ENCODE data around the gene NXNL1.
A peak's percentile ranks its signal among the peaks of the same experiment; 100 is the strongest.
"Not testable (repeated sequence)": the region's sequence is repeated elsewhere in the genome, so short reads cannot be mapped to it uniquely, and the experiment has no call there.

NXNL1 gene

GRCh38 chr19:17486545-17487240, 26.0 kb upstream of the NXNL1 start:
- DNase-seq (ENCODE audit: low read depth in 2 of 2), result no peak

DNA sequence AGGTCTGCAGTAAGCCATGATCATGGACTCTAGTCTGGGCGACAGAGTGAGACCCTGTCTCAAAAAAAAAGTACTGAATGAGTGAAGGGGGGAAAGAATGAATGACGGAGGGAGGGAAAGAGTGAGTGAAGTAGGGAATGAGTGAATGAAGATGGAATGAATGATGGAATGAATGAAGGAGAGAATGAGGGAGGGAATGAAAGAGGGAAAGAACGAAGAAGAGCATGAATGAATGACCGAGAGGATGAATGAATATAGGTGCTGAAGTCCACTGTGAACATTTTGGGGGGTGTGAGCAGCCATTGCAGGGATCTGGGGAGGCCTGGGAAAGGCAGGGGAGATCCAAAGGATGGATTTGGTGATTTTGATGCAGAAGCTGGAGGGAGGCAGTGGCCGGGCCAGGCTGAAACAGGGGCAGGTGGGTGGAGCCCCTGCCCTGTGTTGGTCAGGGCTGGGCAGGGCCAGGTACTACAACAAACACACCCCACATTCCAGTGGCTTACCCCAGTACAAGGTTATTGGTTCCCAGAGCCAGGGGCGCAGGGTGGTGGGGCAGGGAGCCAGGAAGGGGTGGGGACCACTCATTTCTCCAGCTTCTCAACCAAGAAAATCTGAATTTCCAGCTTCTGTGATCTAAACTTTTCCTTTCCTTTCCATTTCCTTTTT, 23.9 kb upstream of the NXNL1 start:
- no peak for DNase-seq (ENCODE audit: low read depth in 2 of 2)

- no peak for DNase-seq (ENCODE audit: low read depth in 2 of 2)
Measured at GRCh38 chr19:17483605-17484002, 22.9 kb upstream of the NXNL1 start.

DNA sequence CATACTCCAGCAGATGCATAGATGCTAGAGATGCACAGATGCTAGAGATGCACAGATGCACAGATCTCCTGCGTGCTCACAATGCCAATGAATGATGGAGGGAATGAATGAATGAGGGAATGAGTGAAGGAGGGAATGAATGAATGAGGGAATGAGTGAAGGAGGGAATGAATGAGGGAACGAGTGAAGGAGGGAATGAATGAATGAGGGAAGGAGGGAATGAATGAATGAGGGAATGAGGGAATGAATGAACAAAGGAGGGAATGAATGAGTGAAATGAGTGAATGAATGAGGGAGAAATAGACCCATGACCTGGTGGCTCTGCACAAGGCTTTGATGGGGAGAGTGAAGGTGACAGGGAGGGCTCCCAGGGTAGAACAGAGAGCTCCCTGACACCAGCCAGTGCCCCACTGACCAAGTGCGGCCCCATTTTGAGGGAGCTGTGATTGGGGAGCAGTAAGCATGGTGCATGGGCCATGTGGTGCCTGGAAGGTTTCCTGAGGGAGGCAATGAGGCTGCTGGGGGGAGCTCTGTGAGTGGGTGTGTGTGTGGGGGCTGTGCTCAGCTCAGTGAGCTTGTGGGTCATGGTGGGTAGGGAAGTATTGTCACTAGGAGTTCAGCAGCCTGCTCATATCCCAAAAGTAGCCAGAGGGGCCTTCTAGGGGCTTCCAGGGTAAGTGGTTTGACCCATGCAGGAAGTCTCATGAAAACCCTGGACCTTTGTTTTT, 22.3 kb upstream of the NXNL1 start:
- DNase-seq (ENCODE audit: low read depth in 2 of 2), result no peak

- DNase-seq (ENCODE audit: low read depth in 2 of 2), result no peak
Measured at GRCh38 chr19:17481986-17482385, 21.3 kb upstream of the NXNL1 start.

GRCh38 chr19:17479325-17479791, 18.6 kb upstream of the NXNL1 start:
- no peak for DNase-seq (ENCODE audit: low read depth in 2 of 2)

GRCh38 chr19:17475541-17476115, 14.9 kb upstream of the NXNL1 start:
- no peak for DNase-seq (ENCODE audit: low read depth in 2 of 2)

DNA sequence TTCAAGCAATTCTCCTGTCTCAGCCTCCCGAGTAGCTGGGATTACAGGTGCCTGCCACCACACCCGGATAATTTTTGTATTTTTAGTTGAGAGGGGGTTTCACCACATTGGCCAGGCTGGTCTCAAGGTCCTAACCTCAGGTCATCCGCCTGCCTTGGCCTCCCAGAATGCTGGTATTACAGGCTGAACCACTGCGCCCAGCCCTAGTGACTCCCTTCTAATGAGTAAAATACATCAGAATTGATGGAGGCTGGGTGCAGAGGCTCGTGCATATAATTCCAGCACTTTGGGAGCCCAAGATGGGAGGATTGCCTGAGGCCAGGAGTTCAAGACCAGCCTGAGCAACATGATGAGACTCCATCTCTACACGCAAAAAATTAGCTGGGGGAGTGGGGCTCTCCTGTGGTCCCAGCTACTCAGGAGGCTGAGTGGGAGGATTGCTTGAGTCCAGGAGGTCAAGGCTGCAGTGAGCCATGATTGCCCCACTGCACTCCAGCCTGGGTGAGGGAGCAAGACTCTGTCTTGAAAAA, 14.3 kb upstream of the NXNL1 start:
- DNase-seq (ENCODE audit: low read depth in 2 of 2), result not testable (repeated sequence)

DNA sequence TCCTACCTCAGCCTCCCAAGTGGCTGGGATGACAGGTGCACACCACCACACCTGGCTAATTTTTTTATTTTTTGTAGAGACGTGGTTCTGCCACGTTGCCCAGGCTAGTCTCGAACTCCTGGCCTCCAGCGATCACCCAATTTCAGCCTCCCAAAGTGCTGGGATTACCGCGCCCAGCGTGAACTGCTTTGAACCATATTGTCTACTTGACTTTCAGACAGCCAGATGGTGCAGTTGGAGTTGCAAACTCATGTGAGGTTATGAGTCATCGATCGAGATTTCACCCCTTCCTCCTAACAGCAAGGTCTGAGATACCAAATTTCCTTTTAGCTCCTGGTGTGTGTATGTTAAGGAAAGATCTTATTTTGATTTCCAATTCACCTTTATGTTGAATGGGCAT, 12.3 kb upstream of the NXNL1 start:
- DNase-seq (ENCODE audit: low read depth in 2 of 2), result no peak

- DNase-seq (ENCODE audit: low read depth in 2 of 2), result no peak
Measured at GRCh38 chr19:17471410-17472125, 10.8 kb upstream of the NXNL1 start.

GRCh38 chr19:17470068-17470841, 9.5 kb upstream of the NXNL1 start, which contains the start of gene SLC27A1:
Gene SLC27A1 (plus strand): TSS chr19:17470524. CDS start chr19:17470541, 17 bp downstream.
- peak; percentile 77 to 90 for DNase-seq (ENCODE audit: low read depth in 2 of 2)

DNA sequence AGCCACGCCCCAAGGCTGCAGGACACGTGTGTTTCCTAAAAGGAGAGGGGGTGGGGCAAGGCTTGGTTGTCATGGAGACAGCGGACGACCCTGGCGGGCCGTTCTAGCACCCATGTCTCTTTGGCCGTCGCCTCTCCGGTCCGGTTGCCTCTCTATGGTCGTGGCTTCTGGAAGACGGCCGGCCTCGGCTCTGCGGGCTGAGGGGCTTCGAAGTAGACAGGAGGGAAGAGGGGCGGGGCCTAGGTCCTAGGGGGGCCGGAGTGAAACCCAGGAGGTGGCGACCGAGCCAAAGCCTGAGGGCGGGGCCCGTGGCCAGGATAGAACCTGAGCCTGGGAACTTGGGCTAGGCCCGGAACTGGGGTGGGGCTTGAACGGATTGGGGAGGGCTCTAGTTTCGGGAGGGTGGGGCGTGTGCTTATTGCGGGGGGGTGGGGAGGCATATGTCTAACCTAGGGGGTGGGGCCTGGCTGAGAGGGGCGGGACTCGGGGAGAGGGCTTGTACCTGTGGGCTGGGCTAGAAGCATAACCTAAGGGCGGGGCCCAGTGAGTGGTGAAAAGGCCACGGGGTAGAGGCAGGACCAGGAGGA, 8.8 kb upstream of the NXNL1 start:
- peak; percentile 88 for DNase-seq (ENCODE audit: low read depth in 2 of 2)

- DNase-seq (ENCODE audit: low read depth in 2 of 2), result no peak
Measured at GRCh38 chr19:17469092-17469480, 8.4 kb upstream of the NXNL1 start.

GRCh38 chr19:17468302-17469091, 7.8 kb upstream of the NXNL1 start:
- DNase-seq (ENCODE audit: low read depth in 2 of 2), result no peak

DNA sequence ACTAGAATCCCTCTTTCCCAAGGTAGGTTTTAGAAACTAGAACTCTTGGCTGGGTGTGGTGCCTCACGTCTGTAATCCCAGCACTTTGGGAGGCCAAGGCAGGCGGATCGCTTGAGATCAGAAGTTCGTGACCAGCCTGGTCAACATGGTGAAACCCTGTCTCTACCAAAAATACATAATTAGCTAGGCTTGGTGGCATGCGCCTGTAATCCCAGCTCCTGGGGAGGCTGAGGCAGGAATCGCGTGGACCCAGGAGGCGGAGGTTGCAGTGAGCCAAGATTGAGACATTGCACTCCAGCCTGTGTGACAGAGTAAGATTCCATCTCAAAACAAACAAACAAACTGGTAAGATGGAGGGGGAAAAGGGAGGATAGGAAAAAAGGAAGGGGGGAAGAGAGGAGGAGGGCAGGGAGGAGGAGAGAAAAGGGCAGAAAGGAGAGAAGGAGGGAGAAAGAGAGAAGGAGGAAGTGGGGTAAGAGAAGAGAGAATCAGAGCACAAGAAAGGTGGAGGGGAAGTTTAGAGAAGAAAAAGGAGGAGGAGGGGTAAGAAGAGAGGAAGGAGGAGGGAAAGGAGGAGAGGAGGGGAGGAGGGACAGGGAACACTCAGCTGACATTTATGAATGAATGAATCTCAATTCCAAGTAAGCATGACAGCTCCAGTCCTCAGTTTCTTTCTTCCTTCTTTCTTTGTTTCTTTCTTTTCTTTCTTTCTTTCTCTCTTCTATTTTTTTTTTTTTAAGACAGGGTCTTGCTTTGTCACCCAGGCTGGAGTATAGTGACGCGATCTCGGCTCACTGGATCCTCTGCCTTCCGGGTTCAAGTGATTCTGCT, 7.0 kb upstream of the NXNL1 start:
- no peak for DNase-seq (ENCODE audit: low read depth in 2 of 2)

- DNase-seq (ENCODE audit: low read depth in 2 of 2), result no peak
Measured at GRCh38 chr19:17466487-17466850, 5.7 kb upstream of the NXNL1 start.

DNA sequence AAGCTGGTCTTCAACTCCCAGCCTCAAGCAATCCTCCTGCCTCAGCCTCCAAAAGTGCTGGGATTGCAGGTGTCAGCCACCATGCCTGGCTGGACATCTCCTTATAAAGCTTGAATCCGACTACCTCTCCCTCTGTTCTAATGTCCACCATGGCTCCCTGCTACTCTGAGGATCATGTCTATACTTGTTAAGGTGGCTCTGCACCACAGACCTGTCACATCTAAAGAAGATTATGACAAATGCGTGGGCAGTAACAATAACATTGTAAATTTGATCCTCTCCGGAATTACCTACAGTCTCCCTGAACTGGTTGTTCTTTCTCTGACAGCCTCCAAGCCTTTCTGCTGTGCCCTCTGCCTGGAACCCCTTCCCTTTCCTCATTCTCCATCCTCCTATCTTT, 1.8 kb downstream of the NXNL1 start:
- no peak for DNase-seq (ENCODE audit: low read depth in 2 of 2)

GRCh38 chr19:17457616-17458015, 3.1 kb downstream of the NXNL1 start:
- no peak for DNase-seq (ENCODE audit: low read depth in 2 of 2)

- DNase-seq (ENCODE audit: low read depth in 2 of 2), result no peak
Measured at GRCh38 chr19:17456127-17456526, 4.6 kb downstream of the NXNL1 start.
